Mesangial cell (primary cell): Measurements from ENCODE around the gene TUBGCP5. TPM values are rescaled to one million over a fixed set of nuclear protein-coding genes. Genes with fewer than 3 reads are reported as not detected.

ENCODE experiments used
- total RNA-seq: library from RNA; depleted of rRNA; stranded (reverse); fragments of >200 nt; gene quantifications from 2 replicates; pipeline ENCODE4 v1.2.3, GENCODE V29; 2015

TUBGCP5 gene
- total RNA-seq = 7.9 and 10.6 TPM in 2 replicates

DNA sequence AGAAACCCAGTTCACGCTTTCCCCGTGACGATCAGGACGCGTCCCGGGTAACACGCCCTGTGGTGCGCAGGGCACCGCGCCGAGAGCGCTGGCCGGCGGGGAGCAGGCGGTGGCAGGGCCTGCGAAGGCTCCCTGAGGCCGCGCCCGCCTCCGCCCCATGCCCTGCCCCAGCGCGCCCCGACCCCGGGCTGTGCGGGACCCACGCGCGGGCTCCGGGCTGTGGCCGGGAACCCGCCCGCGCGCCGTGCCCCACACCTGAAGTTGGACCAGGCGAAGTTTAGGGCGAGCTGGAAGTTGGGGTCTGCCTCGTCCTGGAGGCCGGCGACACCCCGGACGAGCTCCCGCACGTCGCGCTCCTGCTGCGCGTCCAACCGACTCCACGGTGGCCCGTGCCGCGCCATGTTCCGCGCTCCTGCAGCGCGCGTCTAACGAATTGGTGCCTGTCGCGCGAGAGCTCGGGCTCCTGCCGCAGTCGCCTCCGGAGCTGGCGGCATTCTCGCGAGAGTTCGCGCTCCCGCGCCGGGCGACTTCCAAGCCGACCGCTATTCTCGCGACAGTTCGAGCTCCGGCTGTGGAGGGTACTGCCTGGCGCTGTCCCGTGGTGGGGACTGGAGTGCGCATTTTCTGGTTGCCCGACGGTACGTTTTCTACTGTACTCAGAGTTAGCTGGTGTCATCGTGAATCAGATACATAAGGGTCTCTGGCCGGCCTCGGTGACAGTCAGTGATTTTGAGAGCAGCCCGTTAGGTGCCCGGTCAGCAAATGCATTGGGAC, at the start of gene TUBGCP5:
Gene TUBGCP5 (minus strand): TSS at position 427 of the 774 bp plus-strand sequence. CDS start 26 bp downstream, at position 401.

DNA sequence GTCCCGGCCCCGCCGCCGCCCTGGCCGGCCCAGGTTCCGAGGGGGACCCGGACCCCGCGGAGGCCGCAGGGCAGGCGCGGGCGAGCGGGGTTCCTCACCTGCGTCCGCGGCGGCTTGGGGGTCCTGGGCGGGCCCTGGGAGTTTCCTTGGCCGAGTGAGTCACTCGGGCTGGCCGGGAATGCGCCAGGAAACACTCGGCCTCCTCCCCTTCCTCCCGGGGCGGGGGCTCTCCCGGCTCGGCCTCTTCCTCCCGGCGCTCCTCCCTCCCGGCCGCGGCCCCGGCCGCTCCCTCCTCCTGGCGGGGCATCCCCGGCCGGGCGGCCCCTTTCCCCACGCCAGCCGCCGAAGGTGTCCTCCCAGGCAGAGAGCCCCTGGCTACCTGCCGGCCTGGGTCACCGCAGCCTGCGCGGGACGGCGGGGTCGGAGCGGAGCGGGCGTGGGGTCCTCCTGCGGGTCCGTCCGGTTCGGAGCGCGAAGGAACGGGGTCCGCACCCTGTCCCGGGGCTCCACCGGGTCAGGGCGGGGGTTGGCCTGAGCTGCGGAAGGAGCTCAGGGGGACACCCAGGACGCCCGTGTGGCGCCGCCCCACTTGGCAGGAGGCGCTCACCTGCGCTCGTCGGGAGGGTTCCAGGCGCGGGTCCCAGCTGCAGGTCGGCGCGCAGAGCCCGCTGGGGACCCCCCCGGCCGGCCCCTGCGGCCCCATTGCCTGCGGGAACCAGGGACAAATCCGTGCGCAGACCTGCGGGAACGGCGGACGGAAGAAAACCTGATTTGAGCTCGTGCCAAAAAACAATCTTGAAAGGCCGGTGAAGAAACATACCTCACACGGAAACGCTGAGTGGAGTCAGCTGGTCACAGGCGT, 58.9 kb downstream of the TUBGCP5 start, which contains the start of gene CYFIP1:
Gene CYFIP1 (minus strand): TSS at position 180 of the 862 bp plus-strand sequence. CDS start 33,083 bp downstream, outside the sequence.

Other genes with a start within 250 kb of the TUBGCP5 start
- 61.5 and 68.8 TPM in 2 replicates for gene NIPA2, start 200.9 kb downstream of the TUBGCP5 start, total RNA-seq
- 89.6 and 93.3 TPM in 2 replicates for gene CYFIP1, start 59.2 kb downstream of the TUBGCP5 start, total RNA-seq
- not detected in 2 replicates for gene GOLGA6L1, start 97.3 kb upstream of the TUBGCP5 start, total RNA-seq